Esophagus mucosa (tissue), 1 donor: ENCODE results near the gene NRGN. TPM values are rescaled to one million over a fixed set of nuclear protein-coding genes. Genes with fewer than 3 reads are reported as not detected.
"Not testable (repeated sequence)": the region's sequence is repeated elsewhere in the genome, so short reads cannot be mapped to it uniquely, and the experiment has no call there.

Source experiments
- ATAC-seq: fragments of 200-7000 bp; cut with Tn5 transposase; one replicate; pipeline ENCODE4 v1.9.1; 2020
- total RNA-seq: library from RNA; stranded (reverse); gene quantifications from one replicate; pipeline ENCODE4 v1.2.4, GENCODE V29; 2023
- donor health status: DM: yes; HTN: yes; CAD: no.

NRGN gene
- total RNA-seq, 1 donor from 2014 or later, result 1.1 TPM

DNA sequence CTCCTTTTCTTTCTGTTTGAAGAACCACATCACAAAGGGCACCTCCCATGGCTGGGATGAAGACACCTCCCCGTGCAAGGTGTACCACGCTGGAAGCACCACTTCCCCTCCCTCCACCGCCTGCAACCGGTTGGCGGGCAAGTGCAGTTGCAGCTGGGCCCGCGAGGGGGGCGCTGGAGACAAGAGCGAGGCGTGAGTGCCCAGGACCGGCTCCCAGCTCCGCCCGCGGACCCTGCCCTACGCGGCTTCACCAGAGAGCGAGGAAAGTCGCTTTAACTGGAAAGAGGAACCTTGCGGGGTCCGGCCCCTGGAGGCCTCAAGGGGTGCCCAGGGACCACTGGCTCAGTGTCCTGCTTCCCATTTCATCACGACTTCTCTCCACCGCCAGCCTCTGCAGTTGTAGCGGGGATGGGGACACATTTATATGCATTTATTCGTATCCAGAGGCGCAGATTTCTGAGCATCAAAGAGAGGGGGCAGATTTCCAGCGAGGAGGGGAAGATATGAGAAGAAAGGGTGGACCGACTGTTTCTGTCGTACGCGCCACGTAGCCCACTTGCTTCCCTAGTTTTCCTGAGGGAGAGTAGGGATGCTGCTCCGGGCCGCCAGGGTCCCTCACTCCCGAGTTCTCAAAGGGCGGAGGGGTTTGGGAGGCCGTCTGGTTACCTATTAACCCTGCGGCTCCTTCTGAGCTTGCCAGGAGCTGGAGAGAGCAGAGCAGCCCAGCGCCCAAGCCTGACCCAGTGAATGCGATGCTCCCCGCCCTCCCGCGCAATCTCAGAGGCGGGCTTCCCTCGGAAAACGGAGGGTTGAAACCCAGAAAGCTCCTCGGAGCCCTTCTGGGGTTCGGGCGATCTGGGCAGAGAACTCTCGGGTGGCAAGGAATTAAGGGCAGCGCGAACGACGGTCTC, 18.9 kb downstream of the NRGN start:
- peak; percentile 74 for ATAC-seq

DNA sequence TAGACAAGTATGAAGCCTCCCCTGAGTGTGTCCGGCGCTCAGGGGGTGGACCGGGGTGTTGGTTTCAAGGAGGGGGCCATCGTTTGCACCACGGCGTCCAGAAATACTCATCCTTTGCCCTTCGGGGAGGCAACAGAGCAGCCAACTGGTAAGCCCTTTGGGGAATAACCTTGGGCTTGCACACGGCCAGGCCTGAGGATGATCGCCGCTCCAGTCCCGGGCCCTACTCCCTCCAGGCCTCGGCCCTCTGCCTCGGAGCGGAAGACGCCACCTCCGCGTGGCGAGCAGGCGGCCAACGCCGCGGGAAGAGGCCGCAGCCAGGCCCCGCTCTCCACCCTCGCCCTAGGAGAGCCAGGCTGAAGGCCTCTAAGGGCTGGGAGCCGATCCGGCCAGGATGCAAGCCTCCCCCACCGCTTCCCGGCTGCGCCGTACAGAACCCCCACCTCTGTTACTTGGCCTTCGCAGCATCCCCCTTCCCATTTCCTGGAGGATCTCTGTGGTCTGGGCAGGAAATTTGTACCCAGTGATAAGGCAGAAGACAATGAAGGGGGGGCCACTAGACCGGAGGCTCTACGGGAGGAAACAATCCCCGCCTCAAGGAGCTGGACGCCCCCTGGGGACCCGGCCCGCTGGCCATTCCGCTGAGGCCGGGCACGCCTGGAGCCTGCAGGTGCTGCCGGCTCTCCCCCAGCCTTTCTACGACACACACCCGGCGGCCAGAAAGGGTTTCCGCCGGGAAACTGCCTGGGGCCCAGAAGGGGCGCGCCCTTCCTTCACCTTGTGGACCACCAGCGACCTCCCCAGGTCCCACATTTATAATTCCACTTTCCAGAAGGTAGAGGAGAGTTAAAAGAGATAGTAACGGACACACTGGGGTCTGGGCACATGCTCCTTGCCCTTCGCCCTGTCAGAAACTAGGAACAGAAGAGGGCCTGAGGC, 19.8 kb downstream of the NRGN start:
- peak; percentile 32 for ATAC-seq

DNA sequence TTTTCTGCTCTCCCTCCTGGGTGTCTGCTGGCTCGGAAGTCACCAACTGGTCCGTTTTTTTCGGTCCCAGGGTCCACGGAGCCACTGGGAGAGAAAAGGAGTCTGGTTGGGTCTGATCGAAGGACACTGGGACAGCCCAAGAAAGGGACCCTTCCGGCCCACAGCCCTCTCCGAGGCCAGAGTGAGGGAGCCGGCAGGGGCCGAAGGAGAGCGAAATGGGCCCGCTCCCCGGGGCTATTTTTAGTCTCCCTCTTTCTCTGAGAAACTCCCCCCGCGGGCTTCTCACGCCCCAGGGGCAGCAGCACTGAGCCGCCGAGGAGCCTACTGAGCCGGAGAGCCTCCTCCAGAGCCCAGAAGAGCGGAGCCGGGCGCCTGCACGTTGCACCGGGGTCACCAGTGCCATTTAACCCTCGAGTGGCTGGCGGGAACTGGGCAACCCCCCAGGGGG, 20.5 kb downstream of the NRGN start:
- ATAC-seq, result no peak

DNA sequence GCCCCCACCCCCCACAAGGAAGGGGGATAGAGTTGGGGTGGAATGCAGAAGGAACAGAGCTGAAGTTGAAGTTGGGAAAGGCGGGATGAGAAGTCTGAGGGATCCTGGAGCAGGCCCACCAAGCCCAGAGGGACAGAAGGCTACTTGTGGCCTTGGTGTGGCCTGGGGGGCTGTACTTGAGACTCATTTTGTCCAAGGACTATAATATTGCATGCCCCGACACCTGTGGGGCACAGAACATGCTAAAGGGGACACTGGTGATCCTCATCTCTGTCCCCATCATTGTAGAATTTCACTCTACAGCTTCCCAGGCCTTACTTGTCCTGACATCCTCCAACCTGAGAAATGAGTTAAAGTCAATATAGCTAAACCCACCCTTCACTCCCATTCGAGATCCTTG, 21.1 kb downstream of the NRGN start:
- no peak for ATAC-seq

DNA sequence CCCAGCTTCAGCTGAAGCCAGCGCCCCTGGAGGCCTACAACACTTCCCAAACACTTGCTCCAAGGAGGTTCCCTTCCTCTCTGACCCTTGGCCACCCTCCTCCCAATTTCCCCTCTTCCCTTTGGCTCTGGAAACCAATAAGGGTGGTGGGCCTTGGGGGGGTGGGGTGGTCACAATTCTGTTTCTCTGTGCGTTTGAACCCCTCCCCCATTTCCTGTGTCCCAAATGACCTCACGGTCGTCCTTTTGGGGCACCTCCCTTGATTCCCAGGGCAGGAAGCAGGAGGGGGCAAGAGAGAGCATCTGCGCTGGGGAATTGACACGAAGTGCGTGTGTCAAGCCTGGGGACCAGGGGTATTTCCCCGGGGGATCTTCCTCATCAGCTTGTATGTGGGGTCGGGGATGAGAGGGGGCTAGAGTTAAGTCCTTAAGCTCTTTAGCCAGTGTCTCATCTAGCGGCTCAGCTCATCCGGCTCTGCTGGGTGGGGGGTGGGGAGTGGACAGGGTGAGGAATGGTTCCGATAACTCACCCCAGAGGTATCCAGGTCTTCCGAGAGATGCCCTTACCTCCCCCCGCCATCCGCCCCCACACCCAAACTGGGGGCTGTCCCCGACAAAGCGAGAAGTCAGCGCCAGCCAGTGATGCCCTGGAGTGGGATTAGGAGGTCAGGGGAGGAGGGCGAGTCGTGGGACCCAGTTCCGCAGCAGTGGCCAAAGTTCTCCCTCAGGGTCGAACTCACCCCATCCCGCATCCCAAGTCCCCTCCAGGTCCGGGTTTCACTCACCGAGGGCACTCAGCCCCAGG, 21.8 kb downstream of the NRGN start:
- ATAC-seq, result no peak

DNA sequence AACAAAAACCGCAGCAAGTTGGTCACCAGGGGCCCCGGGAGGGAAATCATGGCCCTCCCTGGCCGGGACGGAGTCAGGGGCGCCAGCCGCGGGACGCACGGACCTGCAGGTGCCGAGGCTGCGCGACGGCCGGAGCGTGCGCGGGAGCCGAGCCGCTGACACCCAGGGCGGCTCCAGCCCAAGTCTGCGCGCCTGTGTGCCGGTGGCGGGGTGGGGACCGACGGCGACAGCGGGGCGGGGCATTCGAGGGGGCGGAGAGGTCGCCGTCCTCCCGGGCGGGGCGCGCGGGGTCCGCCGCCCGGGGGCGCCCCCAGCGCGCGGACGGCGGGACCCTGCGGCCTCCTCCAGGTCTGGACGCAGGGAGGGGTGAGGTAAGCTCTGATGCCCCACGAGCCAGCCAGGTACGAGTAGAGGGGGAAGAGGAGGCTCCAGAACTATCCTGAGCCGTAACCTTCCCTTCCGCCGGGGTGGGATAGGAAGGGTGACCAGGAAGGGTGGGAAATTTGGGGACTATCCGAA, 22.4 kb downstream of the NRGN start, which contains the start of gene ESAM:
TSS of gene ESAM (minus strand) at position 186 of the 519 bp plus-strand sequence. CDS start at position 50, 136 bp downstream.
- peak; percentile 58 for ATAC-seq

DNA sequence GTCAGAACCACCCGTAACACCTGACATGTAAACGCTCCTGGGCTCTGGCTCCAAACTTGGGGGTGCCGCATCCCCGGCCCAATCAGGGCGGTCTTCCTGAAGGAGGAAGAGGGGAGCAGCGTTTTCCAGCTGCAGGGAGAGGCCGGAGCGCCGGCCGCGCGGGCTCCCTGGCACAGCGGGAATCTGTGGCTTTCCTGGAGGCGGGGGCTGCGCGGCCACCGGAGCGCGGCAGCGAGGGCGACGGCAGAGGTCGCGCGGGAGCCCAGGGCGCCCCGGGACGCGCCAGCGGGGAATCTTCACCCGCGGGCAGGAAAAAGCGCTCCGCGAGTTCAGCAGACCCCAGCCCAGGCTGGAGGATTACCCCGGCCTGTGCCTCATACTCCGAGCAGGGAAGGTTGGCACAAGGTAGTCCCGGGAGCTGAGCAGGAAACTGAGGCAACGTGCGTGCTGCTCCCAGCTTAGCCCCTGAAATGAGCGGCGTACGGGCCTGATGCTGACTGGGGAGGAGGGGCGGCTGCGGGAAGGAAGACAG, 22.9 kb downstream of the NRGN start:
- ATAC-seq, result peak; percentile 2

DNA sequence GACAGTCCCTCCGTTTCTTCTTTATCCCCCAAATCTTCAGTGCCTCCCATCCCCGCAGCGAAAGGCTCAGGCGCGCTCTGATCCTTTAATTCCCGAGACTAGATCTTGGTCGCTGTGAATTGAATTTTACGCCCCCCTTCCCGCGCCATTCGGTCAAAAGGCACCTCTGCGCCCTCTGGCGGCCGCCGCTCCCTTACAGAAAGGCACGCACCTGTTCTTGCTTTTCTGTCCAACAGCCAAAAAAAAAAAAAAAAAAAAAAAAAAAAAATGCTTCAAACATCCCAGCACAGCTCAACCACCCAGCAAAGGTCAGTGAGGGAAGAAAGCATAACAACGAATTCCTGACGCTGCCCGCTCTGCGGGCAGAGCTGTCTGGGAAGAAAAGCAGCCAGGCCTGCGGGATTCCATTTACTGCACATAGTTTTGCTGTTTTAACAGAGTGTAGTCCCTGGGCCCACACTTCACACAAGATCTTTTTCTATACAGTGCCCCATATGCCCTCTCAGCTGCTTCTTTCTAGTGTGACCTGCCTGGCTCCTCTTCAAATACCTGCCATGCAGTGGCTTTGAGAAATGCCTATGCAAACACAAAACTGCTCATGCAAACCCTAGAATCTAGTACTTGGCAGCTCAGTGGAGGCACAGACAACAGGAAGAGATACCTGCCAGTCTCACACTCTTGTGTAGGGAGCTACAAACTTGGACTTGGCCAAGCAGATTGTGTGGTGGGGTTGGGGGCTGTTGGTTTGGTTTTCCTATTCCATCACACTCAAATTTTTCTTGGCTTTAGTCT, 23.6 kb downstream of the NRGN start:
- ATAC-seq, result peak; percentile 14

DNA sequence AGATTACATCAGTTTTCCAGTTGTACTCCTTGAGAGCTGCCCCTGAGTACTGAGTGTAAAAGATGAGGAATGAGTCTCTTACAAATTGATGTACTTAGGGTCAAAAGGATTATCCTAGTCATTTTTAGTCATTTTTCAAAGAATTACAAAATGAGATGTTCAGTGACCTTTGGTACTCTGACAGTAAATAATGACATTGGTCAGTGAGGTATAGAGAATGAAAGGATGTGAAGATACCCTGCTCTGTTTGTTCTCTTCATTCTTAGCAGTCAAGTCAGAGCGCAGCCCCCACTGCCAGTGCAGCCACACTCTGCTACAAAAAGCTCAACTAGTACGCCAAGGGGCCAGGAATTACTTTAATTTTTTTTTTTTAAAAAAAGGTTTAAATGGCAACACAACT, 26.4 kb downstream of the NRGN start:
- no peak for ATAC-seq

DNA sequence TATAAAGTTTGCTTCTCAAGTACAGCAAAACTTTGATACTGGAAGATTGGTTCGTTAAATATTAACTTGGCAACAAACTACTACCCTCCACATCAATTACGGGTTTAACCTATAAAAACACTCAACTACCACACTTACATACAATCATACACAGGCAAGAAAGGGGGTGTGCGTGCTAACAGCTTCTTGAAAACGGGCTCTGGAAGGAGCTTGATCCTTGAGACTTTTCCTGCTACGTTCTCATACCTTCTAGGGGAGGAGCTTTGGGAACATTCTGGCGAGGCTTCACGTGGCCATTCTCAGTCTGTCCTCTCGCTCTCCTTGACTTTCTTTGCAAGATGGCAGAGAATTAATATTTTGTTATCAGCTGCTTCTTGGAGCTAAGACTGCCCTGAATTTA, 29.2 kb downstream of the NRGN start:
- no peak for ATAC-seq

DNA sequence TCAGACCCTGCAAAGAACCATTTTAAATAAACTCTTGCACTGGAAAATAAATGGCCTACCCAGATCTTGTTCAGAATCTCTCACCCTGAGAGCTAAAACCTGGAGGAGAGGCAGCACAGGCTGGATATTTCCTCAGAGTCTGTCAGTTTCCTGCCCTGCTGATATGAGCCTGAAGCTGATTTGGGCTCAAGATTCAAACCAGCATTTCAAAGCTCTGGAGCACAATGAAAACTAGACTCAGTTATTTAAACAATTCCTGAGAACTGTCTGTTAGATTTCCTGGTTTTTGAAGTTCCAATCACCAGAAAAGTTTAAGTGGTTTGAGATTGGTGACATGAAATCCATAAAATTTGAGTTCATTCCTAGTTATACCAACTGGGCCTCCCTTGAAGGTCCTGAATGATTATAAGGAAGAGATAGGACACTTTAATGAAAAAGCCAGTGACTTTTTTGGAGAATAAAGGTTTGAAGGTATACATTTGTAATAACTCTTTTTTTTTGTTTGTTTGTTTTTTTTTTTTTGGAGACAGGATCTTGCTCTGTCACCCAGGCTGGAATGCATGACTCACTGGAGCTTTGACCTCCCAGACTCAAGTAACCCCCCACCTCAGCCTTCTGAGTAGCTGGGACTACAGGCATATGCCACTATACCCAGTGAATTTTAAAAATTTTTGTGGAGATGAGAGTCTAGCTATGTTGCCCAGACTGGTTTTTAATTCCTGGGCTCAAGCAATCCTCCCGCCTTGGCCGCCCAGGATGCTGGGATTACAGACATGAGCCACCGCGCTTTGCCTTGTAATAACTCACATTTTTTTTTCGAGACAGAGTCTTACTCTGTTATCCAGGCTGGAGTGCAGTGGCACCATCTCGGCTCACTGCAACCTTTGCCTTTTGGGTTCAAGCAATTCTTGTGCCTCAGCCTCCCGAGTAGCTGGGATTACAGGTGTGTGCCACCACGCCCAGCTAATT, 30.3 kb downstream of the NRGN start:
- ATAC-seq, result no peak

DNA sequence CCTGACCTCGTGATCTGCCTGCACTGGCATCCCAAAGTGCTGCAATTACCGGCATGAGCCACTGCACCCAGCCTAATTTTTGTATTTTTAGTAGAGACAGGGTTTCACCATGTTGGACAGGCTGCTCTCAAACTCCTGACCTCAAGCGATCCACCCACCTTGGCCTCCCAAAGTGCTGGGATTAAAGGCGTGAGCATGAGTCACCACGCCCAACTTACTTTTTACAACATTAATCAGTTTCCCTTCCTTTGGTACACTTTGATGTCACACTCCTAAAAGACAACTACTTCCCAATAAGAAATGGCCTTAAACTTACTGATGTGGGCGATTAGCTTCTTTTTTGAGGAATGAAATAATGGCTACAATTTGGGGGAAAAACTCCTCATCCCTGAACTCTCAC, 31.2 kb downstream of the NRGN start:
- not testable (repeated sequence) for ATAC-seq

DNA sequence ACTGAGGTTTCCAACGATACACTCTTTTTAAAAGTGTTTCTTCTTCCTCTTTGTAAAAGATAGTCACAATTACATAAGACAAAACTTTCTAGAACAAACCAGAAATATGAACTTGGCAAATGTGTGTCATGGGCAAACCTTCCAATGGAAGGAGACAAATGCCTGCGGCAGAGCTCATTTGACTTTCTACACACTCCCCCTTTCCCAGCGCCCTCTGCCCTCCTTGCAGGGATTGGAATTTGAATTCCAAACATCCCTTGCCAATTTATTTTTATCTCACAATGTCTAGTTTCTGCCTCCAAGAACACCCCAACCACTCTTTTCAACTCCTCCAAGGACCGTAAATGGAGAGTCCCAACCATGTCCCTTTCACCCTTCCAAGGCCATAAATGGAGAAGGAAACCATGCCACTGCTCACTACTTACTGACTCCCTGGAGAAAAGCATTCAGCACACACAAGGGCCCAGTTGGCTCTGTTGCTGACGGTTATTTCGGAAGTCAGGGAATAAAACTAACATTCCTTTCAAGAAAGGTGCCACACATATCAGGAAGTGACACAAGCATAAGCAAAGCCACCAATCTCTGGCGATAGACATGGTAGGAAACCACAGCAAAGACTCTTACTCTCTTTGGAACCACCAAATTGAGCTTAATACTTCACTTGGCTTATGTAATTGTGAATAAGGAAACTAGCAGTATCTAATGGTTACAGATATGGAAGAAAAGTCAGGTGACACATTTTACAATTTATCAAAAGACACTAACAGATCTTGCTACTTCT, 37.3 kb downstream of the NRGN start:
- no peak for ATAC-seq

DNA sequence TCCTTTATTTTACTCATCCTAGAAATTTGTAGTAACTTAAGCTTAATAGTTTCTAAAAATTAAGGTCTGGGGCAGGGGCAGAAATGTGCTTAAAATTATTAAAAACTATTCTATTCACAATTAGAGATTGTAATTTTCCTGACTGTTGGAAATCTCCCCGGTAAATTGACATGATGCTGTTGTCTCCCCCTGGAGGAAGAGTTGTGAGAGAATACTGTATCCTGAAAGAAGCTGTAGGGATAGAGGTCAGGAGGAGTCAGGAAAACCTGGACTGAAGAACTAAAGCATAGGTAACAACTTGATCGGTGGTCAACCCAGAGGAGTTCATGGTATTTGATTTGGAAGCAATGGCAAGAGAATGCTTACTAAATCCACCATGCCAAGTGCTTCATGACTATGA, 38.5 kb downstream of the NRGN start:
- ATAC-seq, result no peak

DNA sequence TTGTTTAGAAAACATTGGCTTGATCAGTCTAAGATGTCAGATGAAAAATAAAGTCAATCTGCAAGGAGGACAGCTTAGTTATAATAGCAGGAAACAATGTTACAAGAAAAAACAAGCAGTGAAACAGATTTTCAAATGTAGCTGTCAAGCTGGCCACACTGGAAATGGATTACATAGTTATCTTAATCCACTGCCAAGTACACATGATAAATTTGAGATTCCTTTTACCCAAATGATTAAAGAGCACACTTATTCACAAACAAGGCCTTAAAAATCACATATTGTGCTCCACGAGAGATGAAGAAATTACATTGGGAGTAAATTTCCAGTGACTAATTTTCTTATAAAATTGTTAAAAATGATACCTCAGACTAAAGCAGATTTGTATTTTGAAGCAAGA, 39.8 kb downstream of the NRGN start:
- no peak for ATAC-seq

DNA sequence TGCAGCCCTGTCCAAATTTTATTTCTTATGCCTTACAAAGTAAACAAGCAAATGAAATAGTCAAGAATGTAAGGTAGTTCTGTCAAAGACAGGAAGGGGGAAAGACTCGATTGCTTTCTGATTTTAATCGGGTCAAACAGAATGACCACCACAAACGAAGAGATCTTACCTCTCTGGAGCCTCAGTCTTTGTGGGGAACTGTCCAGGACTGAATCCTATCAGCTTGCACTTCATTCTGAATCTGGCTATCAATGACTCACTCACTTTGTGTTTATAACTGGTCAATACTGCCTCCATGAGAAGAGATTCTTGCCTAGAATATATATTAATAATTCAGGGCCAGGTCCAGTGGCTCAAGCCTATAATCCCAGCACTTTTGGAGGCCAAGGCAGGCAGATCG, 43.3 kb downstream of the NRGN start:
- ATAC-seq, result no peak

DNA sequence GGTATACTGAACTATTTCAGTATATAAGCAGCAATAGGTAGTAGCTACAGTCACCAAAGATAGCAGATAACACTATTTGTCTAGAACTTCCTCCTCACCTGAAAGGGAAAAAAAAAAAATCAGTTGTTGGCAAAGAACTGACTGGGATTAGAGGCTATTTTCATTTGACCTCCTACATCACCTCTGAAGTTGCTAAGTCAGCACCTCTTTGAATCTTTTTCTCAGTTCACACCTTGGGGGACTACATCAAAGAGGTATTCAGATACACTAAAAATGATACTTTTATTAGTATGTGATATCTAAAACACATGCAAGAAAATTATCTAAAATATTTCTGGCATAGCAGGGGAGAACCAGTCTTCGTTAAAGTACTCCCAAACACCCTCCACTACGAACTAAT, 44.3 kb downstream of the NRGN start:
- ATAC-seq, result no peak

DNA sequence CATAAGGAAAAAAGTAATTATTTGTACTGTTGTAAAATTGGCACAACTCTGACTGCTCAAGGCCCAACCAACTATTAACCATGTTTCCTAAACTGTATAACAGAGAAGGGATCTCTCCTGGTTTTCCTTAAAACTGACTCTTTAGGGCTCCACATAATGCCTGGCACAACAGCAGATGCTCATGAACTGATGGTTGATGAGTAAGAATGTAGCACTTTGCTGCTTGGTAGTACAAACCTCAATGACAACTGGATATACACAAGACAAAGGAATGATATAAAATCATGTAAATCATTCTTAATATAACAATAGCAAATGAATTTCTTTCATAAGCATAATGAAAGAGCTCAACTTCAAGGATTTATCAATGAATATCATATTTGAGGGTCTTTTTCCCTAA, 48.8 kb downstream of the NRGN start:
- no peak for ATAC-seq
